ENCODE data around the gene PPM1N.

DNA sequence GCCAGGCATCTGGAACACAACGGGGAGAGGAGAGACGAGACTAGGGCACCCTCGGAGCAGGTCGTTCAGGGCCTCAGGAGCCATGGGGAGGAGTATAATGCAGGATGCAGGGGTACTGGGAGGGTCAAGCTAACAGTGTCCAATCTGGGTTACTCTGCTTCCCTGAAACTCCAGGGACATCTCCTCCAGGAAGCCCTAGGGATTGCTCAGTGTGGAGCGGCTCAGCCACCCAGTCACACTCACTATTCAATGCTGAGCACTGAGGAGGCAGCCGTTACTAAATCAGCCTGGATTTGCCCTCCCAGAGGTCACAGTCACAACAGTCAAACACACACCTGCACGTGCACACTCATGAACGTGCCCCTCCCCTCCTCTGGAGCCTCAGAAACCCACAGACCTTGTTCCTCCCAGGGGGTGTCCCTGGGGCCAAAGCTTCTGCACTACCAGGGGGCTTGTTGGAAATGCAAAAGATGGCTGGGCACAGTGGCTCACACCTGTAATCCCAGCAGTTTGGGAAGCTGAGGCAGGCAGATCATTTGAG lies 37.4 kb upstream of the PPM1N start:
- TF ChIP-seq, protein P1, sequence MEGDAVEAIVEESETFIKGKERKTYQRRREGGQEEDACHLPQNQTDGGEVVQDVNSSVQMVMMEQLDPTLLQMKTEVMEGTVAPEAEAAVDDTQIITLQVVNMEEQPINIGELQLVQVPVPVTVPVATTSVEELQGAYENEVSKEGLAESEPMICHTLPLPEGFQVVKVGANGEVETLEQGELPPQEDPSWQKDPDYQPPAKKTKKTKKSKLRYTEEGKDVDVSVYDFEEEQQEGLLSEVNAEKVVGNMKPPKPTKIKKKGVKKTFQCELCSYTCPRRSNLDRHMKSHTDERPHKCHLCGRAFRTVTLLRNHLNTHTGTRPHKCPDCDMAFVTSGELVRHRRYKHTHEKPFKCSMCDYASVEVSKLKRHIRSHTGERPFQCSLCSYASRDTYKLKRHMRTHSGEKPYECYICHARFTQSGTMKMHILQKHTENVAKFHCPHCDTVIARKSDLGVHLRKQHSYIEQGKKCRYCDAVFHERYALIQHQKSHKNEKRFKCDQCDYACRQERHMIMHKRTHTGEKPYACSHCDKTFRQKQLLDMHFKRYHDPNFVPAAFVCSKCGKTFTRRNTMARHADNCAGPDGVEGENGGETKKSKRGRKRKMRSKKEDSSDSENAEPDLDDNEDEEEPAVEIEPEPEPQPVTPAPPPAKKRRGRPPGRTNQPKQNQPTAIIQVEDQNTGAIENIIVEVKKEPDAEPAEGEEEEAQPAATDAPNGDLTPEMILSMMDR (IDR thresholded peaks at IDR 0.05; ENCODE audit: poor library complexity), result no peak
- no peak for TF ChIP-seq EZH2 (IDR thresholded peaks at IDR 0.05; ENCODE audit: borderline replicate concordance)

Data from hepatocyte (in vitro differentiated cells).